ENCODE results near the gene PAQR7.
A peak's percentile ranks its signal among the peaks of the same experiment; 100 is the strongest.

The PAQR7 gene

DNA sequence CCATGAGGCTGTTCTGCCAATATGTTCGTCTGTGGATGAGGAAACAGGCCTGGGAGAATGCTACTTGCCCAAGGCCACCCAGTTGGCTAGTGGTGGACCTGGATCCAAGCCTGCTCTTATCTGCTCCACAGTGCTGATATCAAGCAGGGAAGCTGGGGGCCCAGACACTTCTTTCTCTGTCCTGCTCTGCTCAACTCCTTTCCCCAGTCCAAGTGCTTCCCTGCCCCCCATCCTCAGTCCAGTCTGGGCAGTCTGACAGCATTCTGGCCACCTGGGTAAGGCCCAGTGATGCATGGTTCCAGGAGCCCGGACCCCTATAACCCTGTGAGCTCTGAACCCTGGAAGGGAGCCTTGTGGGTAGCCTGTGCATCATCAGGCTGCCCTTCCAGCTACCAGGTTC, 4.2 kb upstream of the PAQR7 start:
- H3K4me3 ChIP-seq (ENCODE audit: low read depth, low read length): no peak overlapping the region
- TF ChIP-seq, protein P1, sequence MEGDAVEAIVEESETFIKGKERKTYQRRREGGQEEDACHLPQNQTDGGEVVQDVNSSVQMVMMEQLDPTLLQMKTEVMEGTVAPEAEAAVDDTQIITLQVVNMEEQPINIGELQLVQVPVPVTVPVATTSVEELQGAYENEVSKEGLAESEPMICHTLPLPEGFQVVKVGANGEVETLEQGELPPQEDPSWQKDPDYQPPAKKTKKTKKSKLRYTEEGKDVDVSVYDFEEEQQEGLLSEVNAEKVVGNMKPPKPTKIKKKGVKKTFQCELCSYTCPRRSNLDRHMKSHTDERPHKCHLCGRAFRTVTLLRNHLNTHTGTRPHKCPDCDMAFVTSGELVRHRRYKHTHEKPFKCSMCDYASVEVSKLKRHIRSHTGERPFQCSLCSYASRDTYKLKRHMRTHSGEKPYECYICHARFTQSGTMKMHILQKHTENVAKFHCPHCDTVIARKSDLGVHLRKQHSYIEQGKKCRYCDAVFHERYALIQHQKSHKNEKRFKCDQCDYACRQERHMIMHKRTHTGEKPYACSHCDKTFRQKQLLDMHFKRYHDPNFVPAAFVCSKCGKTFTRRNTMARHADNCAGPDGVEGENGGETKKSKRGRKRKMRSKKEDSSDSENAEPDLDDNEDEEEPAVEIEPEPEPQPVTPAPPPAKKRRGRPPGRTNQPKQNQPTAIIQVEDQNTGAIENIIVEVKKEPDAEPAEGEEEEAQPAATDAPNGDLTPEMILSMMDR (IDR thresholded peaks at IDR 0.05; ENCODE audit: low read depth, low read length): no peak

DNA sequence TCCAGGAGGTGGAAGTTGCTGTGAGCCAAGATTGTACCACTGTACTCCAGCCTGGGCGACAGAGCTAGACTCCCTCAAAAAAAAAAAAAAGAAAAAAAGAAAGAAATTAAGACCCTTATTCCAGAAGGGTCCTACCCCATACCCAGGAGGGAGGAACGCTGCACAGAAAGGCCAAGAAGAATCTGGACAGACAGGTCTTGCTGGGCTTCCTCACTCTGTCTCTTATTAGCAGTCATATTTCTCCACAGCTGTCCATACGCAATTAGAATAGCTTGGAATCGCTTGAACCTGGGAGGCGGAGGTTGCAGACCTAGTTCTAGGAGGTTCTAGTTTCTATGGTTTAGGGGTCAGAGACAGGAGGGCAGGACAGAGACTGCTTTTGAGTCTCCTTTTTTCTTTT, 3.2 kb upstream of the PAQR7 start:
- H3K4me3 ChIP-seq (ENCODE audit: low read depth, low read length): no peak overlapping the region
- TF ChIP-seq, protein P1 (IDR thresholded peaks at IDR 0.05; ENCODE audit: low read depth, low read length): no peak

DNA sequence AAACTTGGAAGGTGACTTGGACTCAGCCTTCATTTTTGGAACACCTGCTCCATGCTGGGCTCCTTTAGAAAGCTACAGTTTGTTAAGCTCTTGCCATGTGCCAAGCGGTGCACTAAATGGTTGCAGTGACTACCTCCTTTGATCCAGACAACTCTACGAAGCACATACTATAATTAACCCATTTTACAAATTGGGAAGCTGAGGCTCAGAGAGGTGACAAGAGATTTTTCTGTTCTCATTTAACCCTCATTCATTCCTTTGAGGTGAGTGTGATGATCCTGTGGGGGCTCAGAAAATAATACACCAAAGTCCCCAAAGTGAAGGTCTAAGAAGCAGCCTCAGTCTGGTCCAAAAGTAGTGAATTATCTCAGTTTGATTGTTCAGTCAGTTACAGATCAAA, 1.6 kb upstream of the PAQR7 start:
- no peak overlapping the region for H3K4me3 ChIP-seq (ENCODE audit: low read depth, low read length)
- TF ChIP-seq, protein P1 (IDR thresholded peaks at IDR 0.05; ENCODE audit: low read depth, low read length): no peak

- H3K4me3 ChIP-seq (ENCODE audit: low read depth, low read length): no peak overlapping the region
- TF ChIP-seq, protein P1 (IDR thresholded peaks at IDR 0.05; ENCODE audit: low read depth, low read length): no peak
Measured at GRCh38 chr1:25876693-25877077, 1.2 kb upstream of the PAQR7 start.

DNA sequence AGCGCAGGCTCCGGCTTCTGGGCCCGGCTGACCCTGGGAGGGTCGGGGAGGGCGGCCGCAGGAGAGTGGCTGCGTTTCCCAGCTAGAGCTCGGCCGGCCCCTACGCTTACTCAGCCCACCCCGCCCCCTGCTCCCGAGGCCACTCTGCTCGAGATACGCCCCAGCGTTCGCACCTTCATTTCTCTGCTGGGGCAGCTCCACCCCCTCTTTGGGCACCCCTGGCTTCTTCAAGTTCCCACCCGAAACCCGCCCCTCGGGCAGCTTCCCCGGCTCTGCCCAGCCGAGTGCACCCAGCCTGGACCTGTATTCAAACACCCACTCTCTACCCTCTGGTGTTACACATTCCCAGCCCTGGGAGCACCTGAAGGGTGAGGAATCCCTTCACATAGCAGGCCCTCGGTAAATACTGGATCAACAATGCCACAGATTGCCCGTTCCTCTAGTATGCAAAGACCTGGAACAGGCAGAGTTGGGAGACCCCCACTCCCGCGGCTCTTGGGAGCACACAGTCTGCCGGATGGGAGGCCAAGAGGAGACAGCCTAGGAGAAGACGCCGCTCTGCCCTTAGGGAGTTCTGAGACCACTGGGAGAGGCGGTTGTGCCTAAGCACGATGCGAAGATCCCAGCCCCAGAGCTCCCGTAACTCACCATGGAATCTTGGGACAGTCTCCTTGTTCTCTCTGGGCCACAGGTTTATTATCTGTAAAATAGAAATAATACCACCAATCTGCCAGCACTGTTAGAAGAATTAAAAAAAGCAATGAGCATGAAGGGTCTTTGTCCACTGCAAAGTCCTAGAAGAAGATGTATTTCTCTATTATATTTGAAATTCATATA, 566 bp upstream of the PAQR7 start:
- peak overlapping the region; percentile 73 for H3K4me3 ChIP-seq (ENCODE audit: low read depth, low read length)
- TF ChIP-seq, protein P1 (IDR thresholded peaks at IDR 0.05; ENCODE audit: low read depth, low read length): no peak

- peak overlapping the region; percentile 73 for H3K4me3 ChIP-seq (ENCODE audit: low read depth, low read length)
- TF ChIP-seq, protein P1 (IDR thresholded peaks at IDR 0.05; ENCODE audit: low read depth, low read length): no peak
Measured at GRCh38 chr1:25874635-25875153, 814 bp downstream of the PAQR7 start.

GRCh38 chr1:25874209-25874608, 1.3 kb downstream of the PAQR7 start:
- TF ChIP-seq, protein P1 (IDR thresholded peaks at IDR 0.05; ENCODE audit: low read depth, low read length): no peak
- peak overlapping the region; percentile 73 for H3K4me3 ChIP-seq (ENCODE audit: low read depth, low read length)

All from WI38 (cell line).